PC-3 (cell line): ENCODE results near the gene TRIM39. TPM values are rescaled to one million over a fixed set of nuclear protein-coding genes. Genes with fewer than 3 reads are reported as not detected.

ENCODE experiments used
- ATAC-seq: fragments of 200-7000 bp; cut with Tn5 transposase; 2 replicates; pipeline ENCODE4 v1.9.1; 2020; ENCODE audit warnings: mild to moderate bottlenecking, moderate library complexity
- BruUV-seq: library from RNA; stranded (reverse); fragments of 400-500 nt; replicated peaks from 2 replicates; lab custom pipeline; 2021; lab: Mats Ljungman, UMichigan
- CTCF ChIA-PET: fragments of 300-600 bp; sonication (Branson Sonifier 250); formaldehyde crosslinking; loops from one replicate; lab custom pipeline; 2022; ENCODE audit warnings: antibody characterized with exemption; lab: Charles Lee
- POLR2A ChIA-PET: fragments of 300-600 bp; sonication (Branson Sonifier 250); formaldehyde crosslinking; loops from one replicate; lab custom pipeline; 2022; ENCODE audit warnings: antibody characterized with exemption; ENCODE audit not compliant: unreplicated experiment; lab: Charles Lee
- DNase-seq: peaks from one replicate; pipeline ENCODE4 v3.0.0-alpha.2; 2015
- H2AFZ ChIP-seq: fragments of 300-600 bp; sonication (generic); 2 replicates; pipeline ENCODE4 v1.6.0; 2016; ENCODE audit warnings: antibody characterized with exemption, low read length
- H3F3A ChIP-seq: fragments of 300-600 bp; sonication (generic); one replicate; pipeline ENCODE4 v1.6.0; 2017; ENCODE audit warnings: antibody characterized with exemption, low read length, control low read depth, mild to moderate bottlenecking; ENCODE audit not compliant: unreplicated experiment
- H3K27ac ChIP-seq: fragments of 300-600 bp; sonication (generic); 2 replicates; pipeline ENCODE4 v1.5.1; 2016; ENCODE audit warnings: mild to moderate bottlenecking, low read length
- H3K27me3 ChIP-seq: fragments of 300-600 bp; sonication (generic); 2 replicates; pipeline ENCODE4 v1.6.1; 2016; ENCODE audit warnings: low read length, mixed read lengths
- H3K36me3 ChIP-seq: fragments of 300-600 bp; sonication (generic); 2 replicates; pipeline ENCODE4 v1.6.1; 2016; ENCODE audit warnings: low read depth, mixed run types, low read length, mixed read lengths
- H3K4me1 ChIP-seq: fragments of 300-600 bp; sonication (generic); 2 replicates; pipeline ENCODE4 v1.5.1; 2016; ENCODE audit warnings: low read length; ENCODE audit not compliant: insufficient read depth
- H3K4me2 ChIP-seq: fragments of 300-600 bp; sonication (generic); 2 replicates; pipeline ENCODE4 v1.6.0; 2016; ENCODE audit warnings: low read length
- H3K4me3 ChIP-seq: fragments of 300-600 bp; sonication (generic); 2 replicates; pipeline ENCODE4 v1.5.1; 2016; ENCODE audit warnings: mild to moderate bottlenecking, low read length, mixed read lengths
- H3K79me2 ChIP-seq: fragments of 300-600 bp; sonication (generic); 2 replicates; pipeline ENCODE4 v1.6.1; 2017; ENCODE audit warnings: low read length, mixed read lengths
- H3K9ac ChIP-seq: fragments of 300-600 bp; sonication (generic); 2 replicates; pipeline ENCODE4 v1.6.0; 2016; ENCODE audit warnings: mild to moderate bottlenecking, low read length
- H3K9me2 ChIP-seq: fragments of 300-600 bp; sonication (generic); replicated peaks from 2 replicates; pipeline ENCODE4 v1.6.1; 2016; ENCODE audit warnings: mixed run types, low read length, mixed read lengths
- H3K9me3 ChIP-seq: fragments of 300-600 bp; sonication (generic); 2 replicates; pipeline ENCODE4 v1.6.1; 2016; ENCODE audit warnings: low read length, mixed read lengths
- H4K20me1 ChIP-seq: fragments of 300-600 bp; sonication (generic); 2 replicates; pipeline ENCODE4 v1.6.1; 2016; ENCODE audit warnings: low read length, mixed read lengths
- EZH2 ChIP-seq: fragments of 300-600 bp; sonication (generic); IDR thresholded peaks from one replicate; pipeline ENCODE4 v1.6.1; 2017; ENCODE audit warnings: antibody characterized with exemption, mild to moderate bottlenecking, low read length; ENCODE audit not compliant: unreplicated experiment
- EZH2phosphoT487 ChIP-seq: fragments of 300-600 bp; sonication (generic); IDR thresholded peaks from 2 replicates; pipeline ENCODE4 v1.6.1; 2018; ENCODE audit warnings: mild to moderate bottlenecking, antibody characterized with exemption, low read length, borderline replicate concordance
- intact Hi-C: fragments of 100-400 bp; cut with micrococcal nuclease; formaldehyde crosslinking; loops from 2 replicates; pipeline ENCODE4 v1.9.0; 2023
- total RNA-seq: library from RNA; depleted of rRNA; stranded (reverse); fragments of >200 nt; gene quantifications from 2 replicates; pipeline ENCODE4 v1.2.3, GENCODE V29; 2014
- TF ChIP-seq, protein P1 (sequence below): fragments of 300-600 bp; sonication (generic); conservative IDR thresholded peaks from 2 replicates; pipeline ENCODE4 v1.5.1; 2017; ENCODE audit warnings: antibody characterized with exemption, low read depth, mild to moderate bottlenecking, low read length

Gene TRIM39
- total RNA-seq, 1 experiment from 2014 or later = 24.8 TPM

DNA sequence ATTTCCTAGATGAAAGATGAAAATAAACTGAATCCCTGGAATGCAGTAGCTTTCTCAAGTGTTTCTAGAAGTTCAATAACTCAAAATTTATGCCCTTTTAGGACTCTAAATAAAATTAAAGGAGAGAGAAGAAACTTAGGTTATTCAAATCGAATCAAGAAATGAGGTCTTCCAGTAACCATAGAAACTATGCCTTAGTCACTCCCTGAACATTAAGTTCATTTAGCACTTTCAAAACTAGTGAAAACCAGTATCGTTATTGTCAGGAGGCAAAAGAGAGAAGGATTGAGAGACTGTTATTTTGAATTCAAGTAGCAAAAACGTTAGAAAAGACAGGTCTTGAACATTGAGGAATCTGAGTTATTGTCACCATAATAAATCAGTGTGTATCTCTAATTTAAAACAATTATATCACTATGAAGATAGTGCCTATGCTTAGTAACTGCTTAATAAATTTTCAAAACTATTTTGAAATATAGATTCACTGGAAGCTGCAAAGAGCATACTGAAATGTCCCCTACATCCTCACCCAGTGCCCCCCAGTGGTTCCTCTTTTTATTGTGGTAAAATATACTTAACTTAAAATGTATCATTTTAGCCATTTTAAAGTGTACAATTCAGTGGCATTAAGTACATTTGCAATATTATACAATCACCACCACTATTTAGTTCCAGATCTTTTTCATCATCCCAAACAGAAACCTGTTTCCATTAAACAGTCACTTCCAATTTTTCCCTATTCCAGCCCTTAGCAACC lies 22.9 kb downstream of the TRIM39 start:
- H3K4me2 ChIP-seq = no peak overlapping the region
- BruUV-seq = no TSS peak
- no peak for DNase-seq
- no peak overlapping the region for H3K4me3 ChIP-seq
- no peak overlapping the region for H3K9ac ChIP-seq
- no peak overlapping the region for H2AFZ ChIP-seq
- H3K9me3 ChIP-seq = no peaks in the 10 kb centered on the region
- POLR2A ChIA-PET = no interaction called here
- peaks cover 8% of the 10 kb centered on the region for H3K36me3 ChIP-seq
- intact Hi-C loops = no loop called here
- H3F3A ChIP-seq = no peaks in the 10 kb centered on the region
- peaks cover 8% of the 10 kb centered on the region for H3K4me1 ChIP-seq
- CTCF ChIA-PET = no interaction called here
- H3K27ac ChIP-seq = no peak overlapping the region
- TF ChIP-seq, protein P1, sequence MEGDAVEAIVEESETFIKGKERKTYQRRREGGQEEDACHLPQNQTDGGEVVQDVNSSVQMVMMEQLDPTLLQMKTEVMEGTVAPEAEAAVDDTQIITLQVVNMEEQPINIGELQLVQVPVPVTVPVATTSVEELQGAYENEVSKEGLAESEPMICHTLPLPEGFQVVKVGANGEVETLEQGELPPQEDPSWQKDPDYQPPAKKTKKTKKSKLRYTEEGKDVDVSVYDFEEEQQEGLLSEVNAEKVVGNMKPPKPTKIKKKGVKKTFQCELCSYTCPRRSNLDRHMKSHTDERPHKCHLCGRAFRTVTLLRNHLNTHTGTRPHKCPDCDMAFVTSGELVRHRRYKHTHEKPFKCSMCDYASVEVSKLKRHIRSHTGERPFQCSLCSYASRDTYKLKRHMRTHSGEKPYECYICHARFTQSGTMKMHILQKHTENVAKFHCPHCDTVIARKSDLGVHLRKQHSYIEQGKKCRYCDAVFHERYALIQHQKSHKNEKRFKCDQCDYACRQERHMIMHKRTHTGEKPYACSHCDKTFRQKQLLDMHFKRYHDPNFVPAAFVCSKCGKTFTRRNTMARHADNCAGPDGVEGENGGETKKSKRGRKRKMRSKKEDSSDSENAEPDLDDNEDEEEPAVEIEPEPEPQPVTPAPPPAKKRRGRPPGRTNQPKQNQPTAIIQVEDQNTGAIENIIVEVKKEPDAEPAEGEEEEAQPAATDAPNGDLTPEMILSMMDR = peak; percentile 39
- TF ChIP-seq EZH2 (no peak), EZH2phosphoT487 (no peak)
- H3K9me2 ChIP-seq = no peaks in the 10 kb centered on the region
- peaks cover 11% of the 10 kb centered on the region for H3K79me2 ChIP-seq
- no peaks in the 10 kb centered on the region for H3K27me3 ChIP-seq
- H4K20me1 ChIP-seq = no peaks in the 10 kb centered on the region
- ATAC-seq = no peak

DNA sequence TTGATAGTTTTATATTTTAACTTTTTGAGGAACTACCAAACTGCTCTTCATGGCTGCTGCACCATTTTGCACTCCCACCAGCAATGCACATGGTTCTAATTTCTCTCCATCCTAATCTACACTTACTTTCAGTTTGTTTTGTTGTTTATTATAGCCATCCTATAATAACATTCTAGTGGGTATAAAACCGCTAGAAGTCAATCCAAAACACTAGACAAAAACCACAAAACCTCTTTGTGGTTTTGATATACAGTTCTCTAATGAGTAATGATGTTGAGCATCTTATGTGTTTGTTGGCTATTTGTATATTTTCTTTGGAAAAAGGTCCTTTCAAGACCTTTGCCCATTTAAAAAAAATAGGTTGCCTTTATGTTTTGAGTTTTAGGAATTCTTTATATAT lies 23.8 kb downstream of the TRIM39 start:
- H3K9ac ChIP-seq = no peak overlapping the region
- H2AFZ ChIP-seq = no peak overlapping the region
- TF ChIP-seq EZH2 (no peak), EZH2phosphoT487 (no peak)
- ATAC-seq (no peak), DNase-seq (no peak)
- H3K27ac ChIP-seq = no peak overlapping the region
- no peaks in the 10 kb centered on the region for H3K27me3 ChIP-seq
- intact Hi-C loops = no loop called here
- H3K4me1 ChIP-seq = peaks cover 6% of the 10 kb centered on the region
- no peak overlapping the region for H3K4me3 ChIP-seq
- ChIA-PET POLR2A (no interaction called here), CTCF (no interaction called here)
- no TSS peak for BruUV-seq
- H3K36me3 ChIP-seq = peaks cover 8% of the 10 kb centered on the region
- no peak overlapping the region for H3K4me2 ChIP-seq
- peaks cover 11% of the 10 kb centered on the region for H3K79me2 ChIP-seq
- no peaks in the 10 kb centered on the region for H3F3A ChIP-seq
- H3K9me2 ChIP-seq = no peaks in the 10 kb centered on the region
- no peaks in the 10 kb centered on the region for H3K9me3 ChIP-seq
- no peaks in the 10 kb centered on the region for H4K20me1 ChIP-seq

DNA sequence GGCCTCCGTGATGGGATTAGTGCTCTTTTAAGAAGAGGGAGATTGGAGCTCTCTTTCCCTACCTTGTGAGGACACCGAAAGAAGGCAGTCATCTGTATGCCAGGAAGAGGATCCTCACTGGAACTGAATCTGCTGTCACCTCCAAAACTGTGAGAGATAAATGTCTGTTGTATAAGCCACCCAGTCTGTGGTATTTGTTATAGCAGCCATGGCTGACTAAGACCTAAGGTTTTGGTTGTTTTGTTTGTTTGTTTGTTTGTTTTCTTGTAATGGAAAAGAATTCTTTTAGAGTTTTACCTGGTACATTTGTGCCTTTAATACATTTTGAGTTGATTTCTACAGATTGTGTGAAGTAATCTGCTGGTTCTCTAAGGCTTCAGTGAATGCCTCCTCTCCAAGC lies 25.8 kb downstream of the TRIM39 start:
- TF ChIP-seq EZH2 (no peak), EZH2phosphoT487 (no peak)
- TF ChIP-seq, protein P1 = no peak
- H3K79me2 ChIP-seq = no peaks in the 10 kb centered on the region
- H3K4me1 ChIP-seq = no peaks in the 10 kb centered on the region
- no peak overlapping the region for H3K27ac ChIP-seq
- no peaks in the 10 kb centered on the region for H3K27me3 ChIP-seq
- ATAC-seq (no peak), DNase-seq (no peak)
- H4K20me1 ChIP-seq = no peaks in the 10 kb centered on the region
- no peak overlapping the region for H3K4me2 ChIP-seq
- no TSS peak for BruUV-seq
- CTCF ChIA-PET = no interaction called here
- H3K9me3 ChIP-seq = no peaks in the 10 kb centered on the region
- POLR2A ChIA-PET = no interaction called here
- H3K4me3 ChIP-seq = no peak overlapping the region
- H3K36me3 ChIP-seq = no peaks in the 10 kb centered on the region
- intact Hi-C loops = no loop called here
- H3K9ac ChIP-seq = no peak overlapping the region
- H3K9me2 ChIP-seq = no peaks in the 10 kb centered on the region
- no peak overlapping the region for H2AFZ ChIP-seq
- no peaks in the 10 kb centered on the region for H3F3A ChIP-seq
